Peyer's patch (tissue), 4 donors: ENCODE data around the gene DNAJB11. TPM values are rescaled to one million over a fixed set of nuclear protein-coding genes. Genes with fewer than 3 reads are reported as not detected.
A peak's percentile ranks its signal among the peaks of the same experiment; 100 is the strongest.

Experiments used
- DNase-seq, 3 donors: peaks; one replicate each; pipeline ENCODE4 v3.0.0-alpha.2; 2017 to 2019
- H3K27ac ChIP-seq, 4 donors: fragments of 200-600 bp; sonication (generic); one replicate each; pipeline ENCODE4 v1.5.1; 2016 to 2019
- H3K27me3 ChIP-seq, 2 donors: fragments of 200-600 bp; sonication (generic); one replicate each; pipeline ENCODE4 v1.5.1; 2019
- H3K36me3 ChIP-seq, 3 donors: fragments of 200-600 bp; sonication (generic); one replicate each; pipeline ENCODE4 v1.5.1; 2016 to 2019
- H3K4me1 ChIP-seq, 4 donors: fragments of 200-600 bp; sonication (generic); one replicate each; pipeline ENCODE4 v1.5.1; 2016 to 2019
- H3K4me3 ChIP-seq, 4 donors: fragments of 200-600 bp; sonication (generic); 1 replicate in 3 of 4; 2 replicates in 1 of 4; pipeline ENCODE4 v1.5.1; 2016 to 2019; ENCODE audit warnings: mild to moderate bottlenecking in 1 of 4
- H3K9me3 ChIP-seq, 4 donors: fragments of 200-600 bp; sonication (generic); one replicate each; pipeline ENCODE4 v1.5.1; 2016 to 2019; ENCODE audit warnings: mild to moderate bottlenecking in 1 of 4
- CTCF ChIP-seq, 6 experiments: fragments of 450-650 bp in 4 of 6; fragments of 200-600 bp in 2 of 6; sonication (generic) in 1 of 6; IDR thresholded peaks; one replicate each; pipeline ENCODE4 v1.5.1; 2017 to 2019; ENCODE audit warnings: antibody characterized with exemption in 6 of 6, mild to moderate bottlenecking in 3 of 6, moderate library complexity in 1 of 6
- POLR2A ChIP-seq, 2 donors: fragments of 450-650 bp; IDR thresholded peaks; one replicate each; pipeline ENCODE4 v1.5.1; 2017; ENCODE audit warnings: antibody characterized with exemption in 2 of 2, mild to moderate bottlenecking in 2 of 2, moderate library complexity in 2 of 2
- total RNA-seq, 4 donors: library from RNA; depleted of rRNA; stranded (reverse); fragments of >200 nt; gene quantifications; one replicate each; pipeline ENCODE4 v1.1.0, GENCODE V29; 2016

Gene DNAJB11
- total RNA-seq, 4 donors from 2014 or later = 16.5 to 61.3 (median 42.4) TPM

DNA sequence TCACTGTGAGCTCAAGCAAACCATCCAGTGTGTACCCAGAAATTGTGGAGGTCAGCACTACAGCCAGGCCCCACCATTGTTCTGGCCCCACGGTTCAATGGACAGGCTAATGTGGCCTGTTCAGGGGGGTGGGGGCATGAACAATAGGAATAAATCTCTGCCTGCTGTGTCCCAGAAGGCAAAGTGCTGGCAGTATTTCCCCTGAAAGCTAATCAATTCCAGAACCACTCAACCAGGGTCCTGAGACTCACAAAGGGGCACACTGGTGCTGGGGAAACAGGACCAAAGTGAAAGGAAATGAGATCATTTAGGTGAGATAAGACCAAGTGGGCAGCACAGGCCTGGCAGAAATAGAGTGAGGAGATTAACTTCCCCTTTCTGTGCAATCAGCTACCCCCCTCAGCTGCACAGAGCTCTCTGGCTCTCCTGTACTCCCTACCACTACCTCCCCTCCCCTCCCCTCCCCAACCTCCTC lies 37.9 kb upstream of the DNAJB11 start:
- Histone ChIP-seq H3K36me3 (no peaks in the 10 kb centered on the region), H3K4me3 (no peak overlapping the region), H3K9me3 (no peaks in the 10 kb centered on the region), H3K4me1 (peaks cover 0 to 11% (median 5%) of the 10 kb centered on the region in 4 donors), H3K27me3 (no peaks in the 10 kb centered on the region), H3K27ac (peak overlapping the region in 2 of 4 donors; percentile 71)
- DNase-seq = peak in 2 of 3 donors; percentile 69 to 73
- TF ChIP-seq POLR2A (IDR thresholded peaks at IDR 0.05) = no peak
- no peak for TF ChIP-seq CTCF (IDR thresholded peaks at IDR 0.05)

DNA sequence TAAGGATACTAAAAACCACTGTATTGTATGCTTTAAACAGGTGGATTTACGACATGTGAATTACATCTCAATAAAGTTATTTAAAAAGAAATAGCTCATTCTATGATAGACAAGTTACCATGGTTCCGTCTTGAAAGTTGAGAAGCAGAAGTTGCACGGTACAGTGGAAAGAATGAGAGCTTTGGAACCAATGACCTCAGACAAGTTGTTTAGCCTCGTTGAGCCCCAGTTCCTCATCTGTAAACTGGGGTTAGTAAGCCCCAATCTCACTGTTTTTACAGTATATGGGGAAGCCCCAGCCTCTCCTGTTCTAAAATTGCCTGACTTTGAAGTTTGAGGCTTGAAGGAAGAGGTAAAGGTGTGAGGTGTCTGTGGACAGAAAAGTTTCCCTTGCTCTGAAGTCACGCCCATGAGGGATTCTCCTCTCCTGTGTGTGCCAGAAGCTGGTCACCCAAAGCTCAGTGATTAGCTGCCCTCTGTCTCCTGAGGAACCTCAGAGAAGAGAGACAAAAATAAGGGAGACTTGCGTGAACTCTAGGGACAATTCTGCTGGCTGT lies 36.3 kb upstream of the DNAJB11 start:
- H3K4me1 ChIP-seq = peaks cover 0 to 11% (median 5%) of the 10 kb centered on the region in 4 donors
- peak in 2 of 3 donors; percentile 55 to 65 for DNase-seq
- H3K4me3 ChIP-seq = no peak overlapping the region
- no peaks in the 10 kb centered on the region for H3K27me3 ChIP-seq
- TF ChIP-seq POLR2A (IDR thresholded peaks at IDR 0.05) (no peak), CTCF (IDR thresholded peaks at IDR 0.05) (no peak)
- no peaks in the 10 kb centered on the region for H3K36me3 ChIP-seq
- no peaks in the 10 kb centered on the region for H3K9me3 ChIP-seq
- H3K27ac ChIP-seq = peak overlapping the region in 2 of 4 donors; percentile 35 to 71

GRCh38 chr3:186536883-186537844 lies 33.4 kb upstream of the DNAJB11 start:
- no peak overlapping the region for H3K27ac ChIP-seq
- H3K36me3 ChIP-seq = no peaks in the 10 kb centered on the region
- no peak for DNase-seq
- H3K9me3 ChIP-seq = no peaks in the 10 kb centered on the region
- H3K27me3 ChIP-seq = no peaks in the 10 kb centered on the region
- H3K4me1 ChIP-seq = peaks cover 0 to 11% (median 2%) of the 10 kb centered on the region in 4 donors
- H3K4me3 ChIP-seq = no peak overlapping the region
- TF ChIP-seq POLR2A (IDR thresholded peaks at IDR 0.05) (no peak), CTCF (IDR thresholded peaks at IDR 0.05) (no peak)

DNA sequence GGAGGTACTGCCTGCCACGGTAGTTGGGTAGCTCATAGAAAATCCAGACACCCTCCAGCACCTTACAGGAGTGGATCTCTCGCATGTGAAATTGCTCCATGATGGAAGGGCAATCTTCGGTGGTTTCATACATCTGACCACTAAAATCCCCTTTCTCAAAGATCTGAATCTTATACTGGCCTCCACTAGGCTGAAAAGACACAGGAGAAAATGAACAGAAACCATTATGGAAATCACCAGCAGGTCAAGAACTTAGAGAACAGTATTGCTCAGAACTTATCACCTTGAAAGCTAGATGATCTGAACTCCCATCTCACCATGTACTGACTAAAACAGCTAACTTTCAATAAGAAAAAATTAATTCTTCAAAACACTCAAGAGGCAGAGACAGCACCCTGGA lies 31.7 kb upstream of the DNAJB11 start:
- no peak for DNase-seq
- no peaks in the 10 kb centered on the region for H3K27me3 ChIP-seq
- H3K27ac ChIP-seq = no peak overlapping the region
- no peaks in the 10 kb centered on the region for H3K9me3 ChIP-seq
- peaks cover 0 to 2% (median 0%) of the 10 kb centered on the region in 4 donors for H3K4me1 ChIP-seq
- no peaks in the 10 kb centered on the region for H3K36me3 ChIP-seq
- no peak overlapping the region for H3K4me3 ChIP-seq
- TF ChIP-seq CTCF (IDR thresholded peaks at IDR 0.05) (no peak), POLR2A (IDR thresholded peaks at IDR 0.05) (no peak)

DNA sequence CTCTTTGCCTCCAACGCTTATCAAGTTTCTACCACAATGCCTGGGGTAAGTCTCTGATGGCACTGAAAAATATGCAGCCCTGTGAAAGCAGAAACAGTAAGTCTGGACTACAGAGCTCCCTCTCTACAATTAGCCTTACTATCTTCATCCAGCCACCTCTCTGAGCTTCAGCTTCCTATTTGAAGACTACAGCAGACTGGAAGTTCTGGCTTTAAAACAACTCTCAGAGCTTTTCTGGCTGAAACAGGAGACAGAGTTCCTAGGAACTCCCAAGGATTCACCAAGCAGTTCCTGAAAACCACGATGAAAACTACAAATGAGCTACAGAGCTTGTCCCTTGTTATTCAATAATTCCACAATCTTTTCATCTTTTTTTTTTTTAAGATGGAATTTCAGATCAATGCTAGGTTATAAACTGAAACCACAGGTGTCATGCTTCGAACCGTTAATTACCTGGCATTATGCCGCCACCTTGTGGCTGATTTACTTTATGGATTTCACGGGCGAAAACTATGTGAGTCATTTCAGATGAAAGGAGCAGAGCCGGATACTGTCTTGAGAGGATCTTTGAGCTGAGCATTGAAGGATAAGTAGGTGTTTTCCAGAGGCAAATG lies 30.2 kb upstream of the DNAJB11 start:
- Histone ChIP-seq H3K36me3 (no peaks in the 10 kb centered on the region), H3K27ac (no peak overlapping the region), H3K4me3 (no peak overlapping the region)

More for the DNA sequence above, 30.2 kb upstream of the DNAJB11 start:
- TF ChIP-seq POLR2A (IDR thresholded peaks at IDR 0.05) = no peak
- peak; percentile 57 to 93 (median 90) for TF ChIP-seq CTCF (IDR thresholded peaks at IDR 0.05)
- Histone ChIP-seq H3K27me3 (no peaks in the 10 kb centered on the region), H3K4me1 (no peaks in the 10 kb centered on the region), H3K9me3 (no peaks in the 10 kb centered on the region)
- DNase-seq = peak; percentile 60 to 93 (median 80)
